Kidney (tissue), 14 donors: Measurements from ENCODE around the gene TAX1BP1. TPM values are rescaled to one million over a fixed set of nuclear protein-coding genes. Genes with fewer than 3 reads are reported as not detected.

Experiments used
- DNase-seq, 5 donors: peaks; one replicate each; pipeline ENCODE4 v3.0.0-alpha.2; 2013 to 2020
- FAIRE-seq: peaks from 2 replicates; lab custom pipeline; 2012; peaks lifted over from hg19 to GRCh38; lab: Jason Lieb, UNC
- H3K27ac ChIP-seq, 2 donors: one replicate each; pipeline ENCODE4 v1.7.0; 2013; ENCODE audit warnings: low read depth in 2 of 2, low read length in 2 of 2, inconsistent platforms in 1 of 2
- H3K27me3 ChIP-seq: one replicate; pipeline ENCODE4 v1.7.1; 2013; ENCODE audit warnings: low read length, inconsistent platforms; ENCODE audit not compliant: control insufficient read depth, insufficient read depth
- H3K36me3 ChIP-seq, 3 donors: one replicate each; pipeline versions ENCODE4 v1.7.0 to v1.7.1; 2013; ENCODE audit warnings: low read length in 3 of 3, control low read depth in 1 of 3, inconsistent platforms in 1 of 3; ENCODE audit not compliant: insufficient read depth in 3 of 3, control insufficient read depth in 2 of 3
- H3K4me1 ChIP-seq, 3 donors: one replicate each; pipeline versions ENCODE4 v1.7.0 to v1.7.1; 2013; ENCODE audit warnings: low read length in 3 of 3, inconsistent platforms in 1 of 3, low read depth in 1 of 3; ENCODE audit not compliant: control insufficient read depth in 2 of 3, insufficient read depth in 2 of 3
- H3K4me3 ChIP-seq, 3 donors: one replicate each; pipeline versions ENCODE4 v1.7.0 to v1.8.1; 2013; ENCODE audit warnings: low read length in 3 of 3, control low read depth in 1 of 3, inconsistent platforms in 1 of 3
- H3K9ac ChIP-seq, 3 donors: one replicate each; pipeline versions ENCODE4 v1.7.0 to v1.7.1; 2013; ENCODE audit warnings: low read length in 3 of 3, control low read depth in 1 of 3, inconsistent platforms in 1 of 3
- H3K9me3 ChIP-seq, 3 donors: one replicate each; pipeline versions ENCODE4 v1.7.0 to v1.7.1; 2013; ENCODE audit warnings: low read length in 3 of 3, control low read depth in 1 of 3, inconsistent platforms in 1 of 3; ENCODE audit not compliant: control insufficient read depth in 2 of 3, insufficient read depth in 1 of 3
- intact Hi-C: fragments of 100-400 bp; cut with DNase I; formaldehyde crosslinking; loops from one replicate; pipeline ENCODE4 v1.11.1; 2022
- polyA plus RNA-seq: library from polyadenylated mRNA; stranded (reverse); fragments of 350-450 nt; fragmentation: Illumina TruSeq; extraction: RNeasy Lipid Tissue Mini Kit (QIAGEN cat#74804); gene quantifications from one replicate; pipeline ENCODE4 v1.2.3, GENCODE V29; 2014; ENCODE audit warnings: low read depth, low replicate concordance; ENCODE audit not compliant: insufficient read depth
- total RNA-seq: library from RNA; stranded (reverse); fragmentation: NEBNext Ultra II Directional; extraction: Animal tissue kit (Norgen Biotek cat#: 25700); gene quantifications from one replicate; pipeline ENCODE4 v1.2.1, GENCODE V29; 2021
- TF ChIP-seq, protein P1 (sequence below): IDR thresholded peaks from 3 replicates; pipeline ENCODE4 v1.5.1; 2012; ENCODE audit warnings: mild to moderate bottlenecking, moderate library complexity, borderline replicate concordance; ENCODE audit not compliant: insufficient read depth; ENCODE audit errors: extremely low read depth
- donor health status: control.
- donor health status: control.
- donor health status: control.
- donor health status: control.
- donor health status: control.
- donor health status: DM: yes; HTN: yes; CAD: no.
- donor health status: Normal renal cell carcinoma (clear cell type).

The TAX1BP1 gene
- total and polyA plus RNA-seq, 2 donors from 2014 or later, result 88.4 to 113 TPM

DNA sequence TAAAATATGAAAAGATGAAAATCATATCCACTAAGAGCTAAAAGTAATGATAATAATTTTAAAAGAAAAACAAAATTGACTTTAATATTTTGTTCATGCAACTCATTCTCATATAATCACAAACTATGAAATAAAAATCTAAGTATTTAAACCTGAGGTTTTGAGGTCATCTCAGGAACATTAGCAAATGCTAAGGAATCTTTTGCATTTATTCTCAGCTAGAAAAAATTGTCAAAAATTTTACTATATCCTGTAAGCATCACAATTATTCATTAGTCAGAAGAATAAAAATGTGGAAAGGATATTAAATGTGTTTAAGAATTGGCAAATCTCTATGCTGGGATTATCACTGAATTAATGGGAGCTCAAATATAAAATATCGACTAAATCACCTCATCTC lies 36.8 kb upstream of the TAX1BP1 start:
- no peak overlapping the region for H3K9ac ChIP-seq
- no peaks in the 10 kb centered on the region for H3K27me3 ChIP-seq
- TF ChIP-seq, protein P1, sequence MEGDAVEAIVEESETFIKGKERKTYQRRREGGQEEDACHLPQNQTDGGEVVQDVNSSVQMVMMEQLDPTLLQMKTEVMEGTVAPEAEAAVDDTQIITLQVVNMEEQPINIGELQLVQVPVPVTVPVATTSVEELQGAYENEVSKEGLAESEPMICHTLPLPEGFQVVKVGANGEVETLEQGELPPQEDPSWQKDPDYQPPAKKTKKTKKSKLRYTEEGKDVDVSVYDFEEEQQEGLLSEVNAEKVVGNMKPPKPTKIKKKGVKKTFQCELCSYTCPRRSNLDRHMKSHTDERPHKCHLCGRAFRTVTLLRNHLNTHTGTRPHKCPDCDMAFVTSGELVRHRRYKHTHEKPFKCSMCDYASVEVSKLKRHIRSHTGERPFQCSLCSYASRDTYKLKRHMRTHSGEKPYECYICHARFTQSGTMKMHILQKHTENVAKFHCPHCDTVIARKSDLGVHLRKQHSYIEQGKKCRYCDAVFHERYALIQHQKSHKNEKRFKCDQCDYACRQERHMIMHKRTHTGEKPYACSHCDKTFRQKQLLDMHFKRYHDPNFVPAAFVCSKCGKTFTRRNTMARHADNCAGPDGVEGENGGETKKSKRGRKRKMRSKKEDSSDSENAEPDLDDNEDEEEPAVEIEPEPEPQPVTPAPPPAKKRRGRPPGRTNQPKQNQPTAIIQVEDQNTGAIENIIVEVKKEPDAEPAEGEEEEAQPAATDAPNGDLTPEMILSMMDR, result no peak
- H3K9me3 ChIP-seq, result no peaks in the 10 kb centered on the region
- DNase-seq, result no peak
- no peaks in the 10 kb centered on the region for H3K4me1 ChIP-seq
- no peaks in the 10 kb centered on the region for H3K36me3 ChIP-seq
- intact Hi-C loops, result no loop called here
- no peak overlapping the region for H3K4me3 ChIP-seq
- no peak for FAIRE-seq
- H3K27ac ChIP-seq, result no peak overlapping the region

DNA sequence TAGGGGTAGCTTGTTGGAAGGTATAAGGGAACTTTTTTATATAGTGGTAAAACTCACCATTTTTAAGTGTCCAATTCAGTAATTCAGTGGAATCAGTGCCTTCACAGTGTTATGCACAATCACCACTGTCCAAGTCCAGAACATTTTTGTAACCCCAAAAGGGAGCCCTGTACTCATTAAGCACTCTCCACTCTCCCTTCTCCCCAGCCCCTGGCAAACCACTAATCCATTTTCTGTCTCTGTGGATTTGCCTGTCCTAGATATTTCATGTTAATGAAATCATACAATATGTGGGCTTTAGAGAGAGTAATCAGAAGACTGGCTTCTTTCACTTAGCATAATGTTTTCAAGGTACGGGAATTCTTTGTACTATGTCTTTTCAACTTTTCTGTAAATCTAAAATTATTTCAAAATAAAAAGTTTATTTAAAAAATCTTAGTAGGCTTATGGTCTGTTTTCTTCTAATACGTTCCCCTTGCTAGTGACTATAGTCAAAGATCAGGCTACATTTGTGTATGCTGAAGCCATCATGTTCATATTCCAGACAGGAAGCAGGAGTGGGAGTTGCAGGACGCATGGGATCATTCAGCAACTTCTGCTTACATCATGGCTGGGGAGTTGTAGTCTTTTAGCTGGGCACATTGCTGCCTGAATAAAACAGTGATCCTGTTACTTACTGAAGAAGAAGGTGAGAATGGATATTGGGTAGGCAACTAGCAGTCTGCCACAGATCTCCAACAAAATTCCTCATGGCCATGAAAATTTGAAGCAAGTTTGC lies 35.4 kb upstream of the TAX1BP1 start:
- no peak for FAIRE-seq
- intact Hi-C loops, result no loop called here
- Histone ChIP-seq H3K27me3 (no peaks in the 10 kb centered on the region), H3K36me3 (no peaks in the 10 kb centered on the region), H3K9ac (no peak overlapping the region), H3K27ac (no peak overlapping the region), H3K4me3 (no peak overlapping the region), H3K9me3 (no peaks in the 10 kb centered on the region), H3K4me1 (no peaks in the 10 kb centered on the region)
- TF ChIP-seq, protein P1, result no peak
- peak in 1 of 5 donors; percentile 7 for DNase-seq

DNA sequence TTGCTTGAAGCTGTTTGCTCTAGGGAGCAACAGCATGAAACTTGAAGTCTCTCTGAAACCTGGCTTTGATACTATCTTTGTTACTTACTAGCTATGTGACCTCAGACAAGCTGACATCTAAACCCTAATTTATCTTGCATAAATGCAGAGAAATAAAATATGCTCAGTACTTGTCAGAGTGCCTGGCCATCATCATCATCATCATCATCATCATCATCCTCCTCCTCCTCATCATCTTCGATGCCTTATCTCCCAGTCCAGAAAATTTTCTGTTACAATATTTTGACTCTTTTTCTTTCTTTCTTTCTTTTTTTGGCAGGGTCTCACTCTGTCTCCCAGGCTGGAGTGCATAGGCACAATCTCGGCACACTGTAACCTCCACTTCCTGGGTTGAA lies 34.8 kb upstream of the TAX1BP1 start:
- FAIRE-seq, result no peak
- Histone ChIP-seq H3K27ac (no peak overlapping the region), H3K4me1 (no peaks in the 10 kb centered on the region), H3K9me3 (no peaks in the 10 kb centered on the region), H3K36me3 (no peaks in the 10 kb centered on the region), H3K4me3 (no peak overlapping the region), H3K27me3 (no peaks in the 10 kb centered on the region), H3K9ac (no peak overlapping the region)
- TF ChIP-seq, protein P1, result no peak
- intact Hi-C loops, result no loop called here
- no peak for DNase-seq

DNA sequence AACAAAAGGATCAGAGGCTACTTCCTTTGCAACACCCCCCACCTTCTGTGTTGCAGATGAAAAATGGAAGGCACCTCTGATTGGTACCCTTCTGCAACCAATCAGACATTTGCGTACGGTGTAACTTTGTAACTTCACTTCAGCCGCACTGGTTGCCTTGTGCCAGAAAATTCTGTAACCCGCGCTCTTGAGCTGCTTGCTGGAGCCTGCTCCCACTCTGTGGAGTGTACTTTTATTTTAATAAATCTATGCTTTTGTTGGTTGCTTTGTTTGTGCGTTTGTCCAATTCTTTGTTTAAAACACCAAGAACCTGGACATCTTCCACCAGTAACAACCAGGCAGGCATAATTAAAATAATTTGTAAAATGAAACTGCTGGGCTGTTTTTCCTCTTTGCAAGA lies 31.5 kb upstream of the TAX1BP1 start:
- intact Hi-C loops, result no loop called here
- no peaks in the 10 kb centered on the region for H3K4me1 ChIP-seq
- TF ChIP-seq, protein P1, result no peak
- no peaks in the 10 kb centered on the region for H3K36me3 ChIP-seq
- H3K27me3 ChIP-seq, result no peaks in the 10 kb centered on the region
- no peak for DNase-seq
- no peak for FAIRE-seq
- H3K4me3 ChIP-seq, result no peak overlapping the region
- no peak overlapping the region for H3K27ac ChIP-seq
- no peaks in the 10 kb centered on the region for H3K9me3 ChIP-seq
- H3K9ac ChIP-seq, result no peak overlapping the region
